ENCODE results near the gene PPP1R14C. TPM values are rescaled to one million over a fixed set of nuclear protein-coding genes. Genes with fewer than 3 reads are reported as not detected.

PPP1R14C gene
- polyA plus RNA-seq, 1 donor from 2014 or later = 14.0 TPM

GRCh38 chr6:150199241-150199640 lies 56.4 kb downstream of the PPP1R14C start:
- Histone ChIP-seq H3K79me2 (replicated peaks; ENCODE audit: insufficient read depth, low read length) (no peaks in the 10 kb centered on the region), H3F3A (ENCODE audit: insufficient read depth, low read length, poor library complexity, severe bottlenecking) (no peaks in the 10 kb centered on the region), H4K20me1 (ENCODE audit: insufficient read depth) (no peaks in the 10 kb centered on the region), H3K9ac (ENCODE audit: low read length) (no peak overlapping the region), H2AFZ (ENCODE audit: low read depth, low read length) (no peak overlapping the region), H3K36me3 (ENCODE audit: insufficient read depth, low read length) (no peaks in the 10 kb centered on the region), H3K27me3 (ENCODE audit: insufficient read depth, low read depth, low read length) (no peaks in the 10 kb centered on the region), H3K9me3 (ENCODE audit: low read length) (no peaks in the 10 kb centered on the region), H3K27ac (ENCODE audit: low read length) (no peak overlapping the region), H3K4me2 (ENCODE audit: low read length) (no peak overlapping the region), H3K4me3 (ENCODE audit: low read length) (no peak overlapping the region), H3K9me2 (ENCODE audit: insufficient read depth, low read length) (no peaks in the 10 kb centered on the region)
- no peak for TF ChIP-seq REST (IDR thresholded peaks at IDR 0.05; ENCODE audit: borderline replicate concordance)

GRCh38 chr6:150200428-150201100 lies 57.7 kb downstream of the PPP1R14C start:
- H3K27ac ChIP-seq (ENCODE audit: low read length) = no peak overlapping the region
- no peaks in the 10 kb centered on the region for H3K9me3 ChIP-seq (ENCODE audit: low read length)
- no peaks in the 10 kb centered on the region for H4K20me1 ChIP-seq (ENCODE audit: insufficient read depth)
- H3K36me3 ChIP-seq (ENCODE audit: insufficient read depth, low read length) = no peaks in the 10 kb centered on the region
- H3K79me2 ChIP-seq (replicated peaks; ENCODE audit: insufficient read depth, low read length) = no peaks in the 10 kb centered on the region
- H3K9me2 ChIP-seq (ENCODE audit: insufficient read depth, low read length) = no peaks in the 10 kb centered on the region
- no peak overlapping the region for H2AFZ ChIP-seq (ENCODE audit: low read depth, low read length)
- H3K27me3 ChIP-seq (ENCODE audit: insufficient read depth, low read depth, low read length) = no peaks in the 10 kb centered on the region
- TF ChIP-seq RAD21 (conservative IDR thresholded peaks at IDR 0.05) (no peak), CTCF (IDR thresholded peaks at IDR 0.05; ENCODE audit: poor library complexity, severe bottlenecking) (no peak), TAF1 (IDR thresholded peaks at IDR 0.05; ENCODE audit: low read depth) (no peak), EP300 (conservative IDR thresholded peaks at IDR 0.05; ENCODE audit: poor library complexity, severe bottlenecking) (no peak), REST (IDR thresholded peaks at IDR 0.05; ENCODE audit: borderline replicate concordance) (no peak), MXI1 (conservative IDR thresholded peaks at IDR 0.05; ENCODE audit: poor library complexity, severe bottlenecking) (no peak), SMC3 (conservative IDR thresholded peaks at IDR 0.05; ENCODE audit: poor library complexity) (no peak), EZH2 (IDR thresholded peaks at IDR 0.05; ENCODE audit: borderline replicate concordance, insufficient read depth, low read length, poor library complexity, severe bottlenecking) (no peak), POLR2AphosphoS5 (IDR thresholded peaks at IDR 0.05) (no peak)
- no peaks in the 10 kb centered on the region for H3F3A ChIP-seq (ENCODE audit: insufficient read depth, low read length, poor library complexity, severe bottlenecking)
- no peak overlapping the region for H3K9ac ChIP-seq (ENCODE audit: low read length)
- no peak overlapping the region for H3K4me3 ChIP-seq (ENCODE audit: low read length)
- no peak overlapping the region for H3K4me2 ChIP-seq (ENCODE audit: low read length)

Measured in neural cell (in vitro differentiated cells).